ENCODE data around the gene SNAPC2.
"Not testable (repeated sequence)": the region's sequence is repeated elsewhere in the genome, so short reads cannot be mapped to it uniquely, and the experiment has no call there.

The SNAPC2 gene

DNA sequence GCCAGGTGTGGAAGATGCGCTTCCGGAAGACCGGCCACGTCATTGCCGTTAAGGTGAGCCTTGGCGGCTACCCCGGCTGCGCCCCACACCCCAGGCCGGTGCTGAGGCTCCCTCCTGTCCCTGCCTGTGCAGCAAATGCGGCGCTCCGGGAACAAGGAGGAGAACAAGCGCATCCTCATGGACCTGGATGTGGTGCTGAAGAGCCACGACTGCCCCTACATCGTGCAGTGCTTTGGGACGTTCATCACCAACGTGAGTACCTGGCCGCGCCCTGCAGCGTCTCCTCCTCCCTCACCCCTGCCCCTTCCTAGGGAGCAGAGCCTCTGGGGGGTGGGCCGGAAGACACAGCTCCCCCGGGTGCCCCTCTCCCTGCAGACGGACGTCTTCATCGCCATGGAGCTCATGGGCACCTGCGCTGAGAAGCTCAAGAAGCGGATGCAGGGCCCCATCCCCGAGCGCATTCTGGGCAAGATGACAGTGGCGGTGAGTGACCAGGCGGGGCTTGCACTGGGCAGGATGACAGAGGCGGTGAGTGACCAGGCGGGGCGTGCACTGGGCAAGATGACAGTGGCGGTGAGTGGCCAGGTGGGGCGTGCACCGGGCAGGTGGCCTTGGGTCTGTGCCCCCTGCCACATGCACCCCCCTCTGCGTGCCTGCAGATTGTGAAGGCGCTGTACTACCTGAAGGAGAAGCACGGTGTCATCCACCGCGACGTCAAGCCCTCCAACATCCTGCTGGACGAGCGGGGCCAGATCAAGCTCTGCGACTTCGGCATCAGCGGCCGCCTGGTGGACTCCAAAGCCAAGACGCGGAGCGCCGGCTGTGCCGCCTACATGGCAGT, 9.6 kb upstream of the SNAPC2 start:
- no peak for DNase-seq

DNA sequence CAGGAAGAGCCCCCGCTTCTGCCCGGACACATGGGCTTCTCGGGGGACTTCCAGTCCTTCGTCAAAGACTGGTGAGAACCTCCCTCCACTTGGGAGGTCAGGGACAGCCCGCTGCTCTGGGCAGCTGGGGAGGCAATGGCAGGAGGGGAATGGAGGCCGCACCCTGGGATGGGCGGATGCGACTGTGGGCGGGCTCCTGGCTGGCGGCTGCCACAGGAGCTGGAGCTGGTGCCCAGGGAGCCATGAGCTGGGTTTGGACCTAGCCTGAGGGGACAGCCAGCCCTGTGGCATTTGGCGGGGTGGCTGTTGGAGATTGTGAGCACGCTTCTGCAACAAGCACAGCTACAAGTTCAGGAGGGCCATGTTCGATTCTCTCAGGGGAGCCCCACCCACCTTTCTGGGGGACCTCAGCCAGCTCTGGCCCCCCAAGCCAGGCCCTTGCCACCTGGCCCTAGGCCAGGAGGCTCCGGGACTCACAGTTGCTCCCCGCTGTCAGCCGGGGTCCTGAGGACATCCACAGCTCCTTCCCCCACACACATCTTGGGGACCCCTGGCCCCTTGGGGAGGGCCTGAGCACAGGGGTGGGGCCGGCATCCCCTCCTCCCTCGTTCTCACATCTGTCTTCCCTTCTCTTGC, 8.5 kb upstream of the SNAPC2 start:
- DNase-seq, result no peak

DNA sequence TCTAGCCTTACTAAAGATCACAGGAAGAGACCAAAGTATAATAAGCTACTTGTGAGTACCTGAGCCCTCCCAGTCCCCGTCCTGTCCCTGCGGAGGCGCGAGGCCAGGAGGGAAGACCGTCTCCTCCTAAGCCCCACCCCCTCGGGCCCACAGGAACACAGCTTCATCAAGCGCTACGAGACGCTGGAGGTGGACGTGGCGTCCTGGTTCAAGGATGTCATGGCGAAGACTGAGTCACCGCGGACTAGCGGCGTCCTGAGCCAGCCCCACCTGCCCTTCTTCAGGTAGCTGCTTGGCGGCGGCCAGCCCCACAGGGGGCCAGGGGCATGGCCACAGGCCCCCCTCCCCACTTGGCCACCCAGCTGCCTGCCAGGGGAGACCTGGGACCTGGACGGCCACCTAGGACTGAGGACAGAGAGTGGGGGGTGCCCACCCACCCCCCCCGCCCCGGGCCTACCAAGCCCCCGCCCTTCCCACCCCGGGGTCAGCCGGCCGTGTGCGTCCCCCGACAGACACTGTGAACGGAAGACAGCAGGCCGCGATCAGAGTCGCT, 7.9 kb upstream of the SNAPC2 start:
- DNase-seq, result no peak

DNA sequence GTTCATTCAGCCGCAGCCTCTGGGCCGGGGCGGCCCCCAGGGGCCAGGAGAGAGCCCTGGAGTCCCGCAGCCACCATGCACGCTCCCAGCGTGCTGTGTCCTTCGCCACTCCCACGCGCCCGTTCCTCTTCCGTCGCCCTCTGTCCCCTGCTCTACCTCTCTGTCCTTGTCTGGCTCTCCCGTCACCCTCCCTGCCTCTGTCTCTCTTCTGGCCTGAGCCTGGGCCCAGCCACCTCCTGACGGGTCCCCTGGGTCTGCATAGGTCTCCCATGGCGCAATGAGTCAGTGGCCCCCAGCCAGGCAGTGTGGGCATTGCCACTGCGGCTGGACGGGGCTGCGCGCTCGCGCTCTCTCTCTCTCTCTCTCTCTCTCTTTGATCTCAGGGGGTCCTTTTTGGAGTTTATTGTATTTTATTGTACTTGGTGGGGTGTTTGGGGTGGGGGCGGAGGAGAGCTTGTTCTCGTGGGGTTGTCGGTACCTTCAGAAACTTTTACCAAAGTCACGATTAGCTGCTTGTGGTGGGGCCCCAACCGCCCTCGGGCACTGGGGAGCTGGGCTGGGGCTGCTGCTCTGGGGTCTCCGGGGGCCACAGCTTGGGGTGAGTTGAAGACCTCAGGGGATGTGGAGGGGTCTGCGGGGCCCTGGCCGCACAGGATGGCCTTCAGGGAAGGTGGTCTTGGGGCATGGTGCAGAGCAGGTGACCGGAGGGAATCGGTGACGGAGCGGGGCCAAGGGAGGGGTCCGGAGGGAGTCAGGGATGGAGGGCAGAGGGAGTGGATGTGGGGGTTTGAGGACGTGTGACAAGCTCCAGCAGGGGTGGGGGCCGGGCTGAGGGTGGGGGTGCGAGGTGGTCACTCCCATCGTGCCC, 7.2 kb upstream of the SNAPC2 start:
- no peak for DNase-seq

DNA sequence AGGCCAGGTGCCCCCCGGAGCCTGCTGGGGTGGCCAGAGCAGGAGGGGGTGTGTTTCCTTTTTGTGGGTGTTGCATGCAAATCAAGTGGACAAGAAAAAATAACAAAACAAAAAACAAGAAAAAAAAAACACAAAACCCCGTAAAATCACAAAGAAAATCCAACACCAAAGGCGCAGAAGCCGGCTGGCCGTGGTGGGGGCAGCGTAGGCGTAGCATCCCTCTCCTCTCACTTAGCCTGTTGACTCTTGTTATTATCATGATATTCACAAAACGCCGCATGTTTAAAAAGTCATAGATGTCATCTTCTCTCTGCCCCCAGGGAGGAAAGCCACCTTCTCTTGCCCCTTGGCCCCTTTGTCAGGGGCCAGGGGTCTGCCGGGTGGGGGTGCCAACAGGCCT, 6.5 kb upstream of the SNAPC2 start:
- DNase-seq, result no peak

DNA sequence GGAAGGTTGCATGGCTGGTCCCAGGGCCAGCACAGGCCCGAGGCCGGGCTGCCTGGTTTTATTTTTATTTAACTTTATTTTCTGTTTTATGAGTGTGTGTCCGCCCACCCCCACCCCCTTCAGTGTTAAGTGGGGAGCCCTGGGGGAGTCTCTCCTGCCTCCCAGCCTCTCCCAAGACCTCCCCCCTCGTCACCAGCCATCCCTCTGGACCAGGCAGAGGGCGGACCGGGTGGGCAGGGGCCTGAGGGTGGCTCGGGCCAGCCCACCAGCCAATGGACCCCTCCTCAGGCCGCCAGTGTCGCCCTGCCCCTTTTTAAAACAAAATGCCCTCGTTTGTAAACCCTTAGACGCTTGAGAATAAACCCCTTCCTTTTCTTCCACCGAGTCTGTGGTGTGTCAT, 6.0 kb upstream of the SNAPC2 start:
- DNase-seq, result no peak

DNA sequence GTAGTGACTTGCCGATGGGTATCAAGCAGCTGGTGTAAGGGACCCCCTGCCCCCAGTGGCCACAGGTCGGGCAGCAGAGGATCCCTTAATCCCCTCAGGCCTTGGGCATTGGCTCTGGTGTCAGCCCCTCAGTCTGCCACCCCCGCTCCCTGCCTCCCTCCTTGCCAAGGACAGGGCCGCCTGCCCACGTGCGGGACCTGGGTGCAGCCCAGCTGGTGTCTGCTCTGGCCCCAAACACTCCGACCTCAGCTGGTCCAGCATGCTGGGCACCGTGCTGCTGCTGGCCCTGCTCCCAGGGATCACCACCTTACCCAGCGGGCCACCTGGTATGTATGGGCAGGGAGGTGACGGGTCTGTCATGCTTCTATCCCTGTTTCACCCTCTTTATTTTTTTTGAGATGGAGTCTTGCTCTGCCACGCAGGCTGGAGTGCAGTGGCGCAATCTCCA, 5.5 kb upstream of the SNAPC2 start, which contains the start of gene TGFBR3L:
TGFBR3L (plus strand) TSS at position 233 of the 448 bp plus-strand sequence.
- no peak for DNase-seq

DNA sequence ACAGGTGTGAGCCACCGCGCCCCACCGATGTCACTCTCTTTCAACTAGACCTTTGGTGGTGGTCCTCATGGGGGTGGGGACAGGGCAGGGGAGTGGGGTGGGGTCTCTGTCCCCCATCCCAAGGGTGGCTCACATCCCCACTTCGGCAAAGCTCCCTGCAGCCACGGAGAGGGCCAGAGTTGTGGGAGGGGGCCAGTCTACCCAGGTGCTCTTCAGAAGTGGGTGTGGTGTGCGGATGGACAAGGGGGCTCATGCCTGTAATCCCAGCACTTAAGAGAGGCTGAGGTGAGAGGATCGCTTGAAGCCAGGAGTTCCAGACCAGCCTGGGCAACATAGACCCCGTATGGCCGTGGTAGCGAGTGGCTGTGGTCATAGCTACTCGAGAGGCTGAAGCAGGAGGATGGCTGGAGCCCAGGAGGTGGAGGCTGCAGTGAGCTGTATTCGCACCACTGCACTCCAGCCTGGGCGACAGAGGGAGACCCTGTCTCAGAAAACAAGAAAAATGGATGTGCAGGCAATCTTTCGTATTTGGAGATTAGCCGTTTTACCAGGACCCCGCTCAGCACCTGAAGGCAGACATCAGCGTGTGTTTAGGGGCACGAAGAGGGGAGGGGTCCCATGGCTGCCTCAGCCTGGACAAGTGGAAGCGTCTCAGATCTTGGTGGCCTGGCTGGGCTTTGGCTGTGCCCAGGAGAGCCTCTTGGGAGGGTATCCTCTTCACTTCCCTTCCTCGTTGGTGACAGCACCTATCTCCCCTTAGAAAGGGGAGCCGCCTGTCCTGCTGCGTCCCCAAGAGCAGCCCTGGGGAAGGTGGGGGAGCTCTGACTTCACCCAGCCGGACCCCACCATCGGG, 4.7 kb upstream of the SNAPC2 start:
- DNase-seq, result no peak

DNA sequence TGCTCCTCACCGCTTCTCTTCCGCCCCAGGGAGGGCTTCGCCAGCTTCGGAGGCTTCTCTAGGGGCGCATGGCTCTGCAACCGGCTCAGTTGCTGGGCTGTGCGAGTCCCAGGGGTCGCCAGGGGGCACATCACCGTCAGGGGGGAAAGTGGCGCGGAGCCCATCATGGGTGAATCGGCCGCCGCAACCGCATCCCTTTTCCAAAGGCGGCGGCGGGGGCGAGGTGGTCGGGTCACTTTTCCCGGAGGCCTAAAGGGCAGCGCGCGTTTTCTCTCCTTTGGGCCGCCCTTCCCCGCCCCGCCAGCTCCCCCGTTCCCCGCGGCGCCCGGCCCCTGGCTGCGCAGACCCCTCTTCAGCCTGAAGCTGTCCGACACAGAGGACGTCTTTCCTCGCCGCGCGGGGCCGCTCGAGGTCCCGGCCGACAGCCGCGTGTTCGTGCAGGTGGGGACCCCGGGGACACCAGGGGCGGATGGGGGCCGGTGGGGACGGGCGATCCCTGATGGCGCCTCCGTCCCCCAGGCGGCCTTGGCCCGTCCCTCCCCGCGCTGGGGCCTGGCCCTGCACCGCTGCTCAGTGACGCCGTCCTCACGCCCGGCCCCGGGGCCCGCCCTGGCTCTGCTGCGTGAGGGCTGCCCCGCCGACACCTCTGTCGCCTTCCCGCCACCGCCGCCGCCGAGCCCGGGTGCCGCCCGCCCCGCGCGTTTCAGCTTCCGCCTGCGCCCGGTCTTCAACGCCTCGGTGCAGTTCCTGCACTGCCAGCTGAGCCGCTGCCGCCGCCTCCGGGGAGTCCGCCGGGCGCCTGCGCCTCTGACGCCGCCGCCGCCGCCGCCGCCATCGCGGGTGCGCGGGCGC, 3.8 kb upstream of the SNAPC2 start:
- DNase-seq, result peak; percentile 54 to 65

DNA sequence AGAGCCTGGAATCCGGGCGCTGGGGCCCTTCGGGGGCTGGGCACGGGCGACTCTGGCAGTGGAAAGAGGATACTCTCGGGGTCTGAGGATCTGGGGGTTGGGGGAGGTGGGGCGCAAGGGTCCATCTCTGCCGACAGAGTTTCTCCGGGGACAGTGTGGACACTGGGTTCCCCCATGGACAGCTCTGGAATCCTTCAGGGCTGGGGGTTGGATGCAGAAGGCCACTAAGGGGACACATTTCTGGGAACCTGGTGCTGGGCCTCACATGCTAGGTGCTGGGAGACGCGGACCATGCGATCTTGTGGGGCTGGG, 3.2 kb upstream of the SNAPC2 start:
- no peak for DNase-seq

DNA sequence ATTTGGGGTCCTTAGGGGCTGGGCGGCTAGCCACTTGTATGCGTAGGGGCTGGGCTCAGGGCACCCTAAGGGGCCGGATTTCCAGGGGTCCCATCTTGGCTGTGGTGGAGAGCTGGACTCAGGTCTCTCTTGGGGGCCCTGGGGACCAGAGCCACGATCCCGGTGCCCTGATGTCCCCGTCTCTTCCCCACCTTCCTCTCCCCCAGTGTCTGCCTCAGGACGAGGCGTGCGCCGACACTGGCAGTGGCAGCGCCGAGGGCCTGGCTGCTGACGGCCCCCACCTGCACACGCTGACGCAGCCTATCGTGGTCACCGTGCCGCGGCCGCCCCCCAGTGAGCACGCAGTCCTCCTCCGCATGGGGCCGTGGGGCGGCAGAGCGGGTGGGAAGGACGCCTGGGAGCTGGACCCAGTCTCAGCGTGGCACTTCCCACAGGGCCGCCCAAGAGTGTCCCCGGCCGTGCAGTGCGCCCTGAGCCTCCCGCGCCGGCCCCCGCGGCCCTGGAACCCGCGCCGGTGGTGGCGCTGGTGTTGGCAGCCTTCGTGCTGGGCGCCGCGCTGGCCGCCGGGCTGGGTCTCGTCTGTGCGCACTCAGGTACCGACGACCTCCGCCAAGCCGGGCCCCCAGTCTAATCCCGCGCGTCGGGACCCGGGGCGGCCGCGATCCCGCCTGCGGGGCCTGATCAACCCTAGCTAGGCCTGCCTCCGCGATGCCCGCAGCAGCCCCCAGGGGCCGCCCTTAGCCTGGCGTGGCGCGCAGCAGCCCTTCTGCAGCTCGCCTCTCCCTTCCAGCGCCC, 2.7 kb upstream of the SNAPC2 start:
- DNase-seq, result peak; percentile 61

DNA sequence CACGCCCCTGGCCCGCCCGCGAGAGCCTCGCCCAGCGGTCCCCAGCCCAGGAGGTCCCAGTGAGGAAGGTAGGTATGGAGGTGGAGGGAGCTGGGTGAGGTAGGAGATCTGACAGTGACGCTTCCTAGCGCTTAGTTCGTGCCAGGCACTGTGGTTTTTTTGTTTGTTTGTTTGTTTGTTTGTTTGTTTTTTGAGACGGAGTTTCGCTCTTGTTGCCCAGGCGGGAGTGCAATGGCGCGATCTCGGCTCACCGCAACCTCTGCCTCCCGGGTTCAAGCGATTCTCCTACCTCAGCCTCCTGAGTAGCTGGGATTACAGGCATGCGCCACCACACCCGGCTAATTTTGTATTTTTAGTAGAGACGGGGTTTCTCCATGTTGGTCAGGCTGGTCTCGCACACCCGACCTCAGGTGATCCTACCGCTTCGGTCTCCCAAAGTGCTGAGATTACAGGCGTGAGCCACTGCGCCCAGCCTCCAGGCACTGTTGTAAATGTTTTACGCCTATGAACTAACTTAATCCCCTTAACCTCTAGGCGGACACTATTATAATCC, 2.0 kb upstream of the SNAPC2 start:
- DNase-seq, result not testable (repeated sequence)

DNA sequence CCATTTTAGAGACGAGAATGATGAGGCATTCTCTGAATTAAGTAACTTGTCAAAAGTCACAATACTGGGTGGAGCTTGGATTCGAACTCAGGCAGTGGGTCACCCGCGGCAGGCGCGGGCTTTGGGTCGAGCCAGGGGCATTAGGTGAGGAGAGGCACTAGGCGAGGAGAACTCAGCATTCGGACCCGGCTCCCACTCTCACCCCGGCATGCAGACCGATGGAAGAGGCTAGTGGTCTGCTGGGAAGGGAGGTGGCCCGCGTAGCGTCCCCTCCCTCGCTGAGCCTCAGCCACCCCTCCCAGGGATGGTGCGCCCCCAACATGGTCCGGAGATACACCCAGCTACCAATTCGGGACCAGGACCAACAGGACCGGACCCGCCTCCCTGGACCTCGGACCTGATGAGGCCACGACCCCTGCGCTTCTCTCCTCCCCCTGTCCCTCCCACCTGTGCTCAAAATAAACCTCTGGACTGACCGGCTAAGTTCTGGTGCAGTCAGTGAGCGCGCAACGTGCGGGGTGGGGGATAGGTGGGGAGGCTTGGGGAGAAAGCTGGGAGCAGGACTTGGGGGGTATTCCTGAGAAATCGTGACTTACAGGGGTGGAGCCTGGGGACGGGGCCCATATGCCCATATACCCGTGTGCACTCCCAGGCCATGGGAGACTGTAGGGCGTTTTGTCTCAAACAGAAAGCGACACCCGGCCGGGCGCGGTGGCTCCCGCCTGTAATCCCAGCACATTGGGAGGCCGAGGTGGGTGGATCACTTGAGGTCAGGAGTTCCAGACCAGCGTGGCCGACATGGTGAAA, 1.3 kb upstream of the SNAPC2 start:
- no peak for DNase-seq

DNA sequence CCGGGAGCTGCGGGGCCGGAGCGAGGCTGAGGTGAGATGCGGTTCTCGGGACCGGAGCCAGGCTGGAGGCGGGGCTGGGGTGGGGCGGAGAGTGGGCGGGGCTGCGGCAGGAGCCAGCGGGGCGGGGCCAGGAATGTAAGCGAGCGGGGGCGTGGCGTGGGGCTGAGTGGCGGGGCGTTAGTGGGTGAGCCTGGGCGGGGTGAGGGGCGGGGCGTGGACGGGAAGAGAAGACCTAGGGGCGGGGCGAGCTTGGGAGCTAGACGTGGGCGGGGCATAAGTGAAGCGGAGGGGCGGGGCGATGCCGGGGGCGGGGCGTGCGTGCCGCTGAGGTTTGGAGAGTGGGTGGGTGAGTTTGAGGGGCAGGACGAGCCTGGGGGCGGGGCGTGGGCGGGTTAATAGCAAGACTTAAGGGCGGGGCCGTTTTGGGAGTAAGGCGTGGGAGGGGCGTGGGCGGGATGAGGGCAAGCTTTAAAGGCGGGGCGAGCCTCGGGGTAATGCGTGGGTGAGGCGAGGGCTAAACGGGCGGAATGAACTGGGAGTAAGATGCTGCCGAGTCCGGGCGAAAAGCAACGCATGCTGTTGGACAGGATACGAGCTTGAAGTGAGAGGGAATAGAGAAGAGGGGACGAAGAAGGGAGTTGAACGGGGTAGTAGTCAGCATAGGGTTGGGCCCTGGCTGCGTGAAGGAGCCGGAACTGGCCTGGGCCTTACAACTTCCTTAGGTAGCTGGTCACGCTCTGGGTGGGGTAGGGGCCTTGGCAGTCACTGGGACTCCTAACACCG, 572 bp downstream of the SNAPC2 start:
- peak; percentile 98 to 99 for DNase-seq

DNA sequence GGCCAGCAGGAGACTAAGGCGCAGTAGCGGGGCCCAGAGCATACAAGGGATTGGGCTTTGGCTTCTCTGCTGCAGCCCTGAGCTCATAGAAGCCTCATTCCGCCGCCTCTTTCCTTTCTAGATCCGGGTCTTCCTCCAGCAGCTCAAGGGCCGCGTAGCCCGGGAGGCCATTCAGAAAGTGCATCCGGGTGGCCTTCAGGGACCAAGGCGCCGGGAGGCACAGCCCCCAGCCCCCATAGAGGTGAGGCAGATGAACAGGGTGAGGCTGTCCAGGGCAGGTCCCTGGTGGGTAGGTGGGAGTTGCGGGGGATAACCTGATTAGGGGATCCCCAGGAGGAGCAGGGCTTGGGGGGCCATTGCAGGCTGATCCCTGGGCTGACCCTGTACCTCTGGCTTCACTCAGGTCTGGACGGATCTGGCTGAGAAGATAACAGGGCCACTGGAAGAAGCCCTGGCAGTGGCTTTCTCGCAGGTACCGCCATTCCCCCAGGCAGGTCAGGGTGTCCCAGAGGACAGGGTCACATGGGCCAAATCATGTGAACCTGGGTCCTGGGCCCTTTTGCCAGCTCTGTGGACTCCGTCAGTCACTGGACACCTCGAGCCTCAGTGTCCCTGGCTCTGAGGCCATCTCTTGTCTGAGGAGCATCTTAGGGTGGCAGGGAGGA, 1.3 kb downstream of the SNAPC2 start:
- no peak for DNase-seq

DNA sequence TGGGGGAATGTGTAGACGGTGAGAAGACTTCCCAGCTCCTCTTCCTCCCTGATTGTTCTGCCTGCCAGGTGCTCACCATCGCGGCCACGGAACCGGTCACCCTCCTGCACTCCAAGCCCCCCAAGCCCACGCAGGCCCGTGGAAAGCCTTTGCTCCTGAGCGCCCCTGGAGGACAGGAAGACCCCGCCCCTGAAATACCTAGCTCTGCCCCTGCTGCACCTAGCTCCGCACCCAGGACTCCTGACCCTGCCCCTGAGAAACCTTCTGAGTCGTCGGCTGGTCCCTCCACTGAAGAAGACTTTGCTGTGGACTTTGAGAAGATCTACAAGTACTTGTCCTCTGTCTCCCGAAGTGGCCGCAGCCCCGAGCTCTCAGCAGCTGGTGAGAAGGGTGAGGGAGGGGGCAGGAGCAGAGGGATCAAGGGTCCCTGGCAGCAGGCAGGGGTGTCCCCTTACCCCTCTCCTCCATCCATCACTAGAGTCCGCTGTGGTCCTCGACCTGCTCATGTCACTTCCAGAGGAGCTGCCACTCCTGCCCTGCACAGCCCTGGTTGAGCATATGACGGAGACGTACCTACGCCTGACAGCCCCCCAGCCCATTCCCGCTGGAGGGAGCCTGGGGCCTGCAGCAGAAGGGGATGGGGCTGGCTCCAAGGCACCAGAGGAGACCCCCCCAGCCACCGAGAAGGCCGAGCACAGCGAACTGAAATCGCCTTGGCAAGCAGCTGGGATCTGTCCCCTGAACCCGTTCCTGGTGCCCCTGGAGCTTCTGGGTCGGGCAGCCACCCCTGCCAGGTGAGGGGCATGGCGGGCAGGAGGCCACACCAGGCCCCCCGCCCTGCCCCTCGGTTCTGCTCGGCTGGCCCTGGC, 2.1 kb downstream of the SNAPC2 start:
- no peak for DNase-seq

DNA sequence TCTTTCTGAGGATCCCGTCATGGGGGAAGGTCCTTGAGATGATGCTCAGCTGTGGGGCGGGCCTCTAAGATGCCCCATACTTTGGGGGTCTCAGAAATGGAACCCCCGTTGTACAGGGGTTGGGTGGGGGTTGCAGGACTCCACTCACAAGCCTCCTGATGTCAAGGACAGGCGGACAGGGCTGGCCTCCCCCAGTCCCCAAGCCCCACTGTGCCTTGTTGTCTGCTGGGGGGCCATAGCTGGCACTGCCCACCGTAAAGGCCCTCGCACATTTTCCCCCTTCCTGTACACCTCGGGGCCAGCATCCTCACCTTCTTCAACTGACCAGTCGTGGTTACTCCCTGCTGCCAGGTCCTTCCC, 2.7 kb downstream of the SNAPC2 start:
- no peak for DNase-seq

Measured in CD4-positive, alpha-beta T cell treated with Interleukin-4 for 1 hour (primary cell).